Amniotic stem cell (primary cell): ENCODE measurements around the gene DBNL.
A peak's percentile ranks its signal among the peaks of the same experiment; 100 is the strongest.

Experiments used
- DNase-seq: peaks from one replicate; lab custom pipeline; 2025; lab: John Stamatoyannopoulos, UW

The DBNL gene

DNA sequence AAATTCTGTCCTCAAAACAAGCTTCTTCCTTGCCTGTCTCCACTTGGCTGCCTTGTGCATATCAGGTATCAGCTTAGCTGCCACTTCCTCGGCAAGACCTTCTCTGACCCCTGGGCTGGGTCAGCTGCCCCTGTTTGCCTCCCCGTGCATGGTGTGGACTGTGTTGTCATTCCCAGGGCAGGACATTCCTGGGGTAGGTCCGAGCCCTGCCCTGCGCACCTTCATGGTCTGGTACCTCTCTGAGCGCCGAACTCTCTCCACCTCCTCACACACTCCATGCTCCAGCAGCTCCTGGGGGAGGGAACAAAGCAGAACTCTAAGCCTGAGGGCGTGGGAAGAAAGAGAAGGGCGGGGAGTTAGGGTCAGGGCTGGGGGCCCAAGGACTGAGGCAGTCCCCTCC, 34.0 kb downstream of the DBNL start:
- no peak for DNase-seq

DNA sequence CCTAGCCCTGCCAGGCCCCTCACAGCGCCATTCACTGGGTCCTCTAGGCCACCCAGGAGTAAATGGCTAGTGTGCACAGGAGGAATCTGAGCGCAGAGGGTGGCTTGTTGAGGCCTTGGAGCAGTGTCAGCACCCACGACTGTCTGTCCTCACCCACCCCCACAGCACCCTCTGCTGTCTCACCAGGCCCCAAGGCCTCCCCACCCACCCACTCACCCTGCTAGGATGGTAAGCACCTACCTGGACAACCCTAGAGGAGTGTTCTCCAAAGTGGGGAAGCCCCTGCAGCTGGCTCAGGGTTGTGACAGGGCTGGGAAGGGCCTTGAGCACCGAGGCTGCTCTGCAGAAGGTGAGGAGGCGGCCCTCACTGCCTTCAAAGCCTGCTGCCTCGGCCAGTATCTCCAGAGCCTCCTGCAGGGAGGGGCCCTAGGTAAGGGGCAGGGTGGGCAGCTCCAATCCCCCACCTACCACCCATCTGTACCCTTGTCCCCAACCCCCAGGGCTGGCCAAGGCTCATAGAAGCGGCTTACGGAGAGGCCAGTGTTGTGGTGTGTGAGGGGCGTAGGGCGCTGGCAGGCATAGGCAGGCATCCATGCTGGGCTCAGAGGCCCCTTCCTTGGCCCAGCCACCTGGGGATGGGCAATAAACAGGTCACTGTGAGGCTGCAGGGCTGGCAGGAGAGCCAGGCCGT, 35.0 kb downstream of the DBNL start:
- no peak for DNase-seq

DNA sequence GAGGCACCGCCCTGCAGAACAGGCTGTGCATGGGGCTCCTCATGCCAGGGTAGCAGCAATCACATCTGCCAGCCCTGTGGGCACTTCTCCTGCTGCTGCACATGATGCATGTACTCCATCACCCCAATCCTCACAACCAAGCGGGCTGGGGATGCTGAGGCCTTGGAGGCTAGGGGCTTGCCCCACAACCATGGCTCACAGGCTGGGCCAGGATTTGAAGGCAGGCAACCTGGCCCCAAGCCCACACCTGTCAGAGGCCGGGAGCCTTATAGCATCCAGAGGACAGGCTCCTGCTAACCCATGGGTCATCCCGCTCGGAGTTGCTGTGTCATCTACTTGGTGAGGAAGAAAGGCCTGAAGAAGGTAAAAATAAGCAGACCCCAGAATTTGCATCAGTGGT, 35.6 kb downstream of the DBNL start:
- no peak for DNase-seq

DNA sequence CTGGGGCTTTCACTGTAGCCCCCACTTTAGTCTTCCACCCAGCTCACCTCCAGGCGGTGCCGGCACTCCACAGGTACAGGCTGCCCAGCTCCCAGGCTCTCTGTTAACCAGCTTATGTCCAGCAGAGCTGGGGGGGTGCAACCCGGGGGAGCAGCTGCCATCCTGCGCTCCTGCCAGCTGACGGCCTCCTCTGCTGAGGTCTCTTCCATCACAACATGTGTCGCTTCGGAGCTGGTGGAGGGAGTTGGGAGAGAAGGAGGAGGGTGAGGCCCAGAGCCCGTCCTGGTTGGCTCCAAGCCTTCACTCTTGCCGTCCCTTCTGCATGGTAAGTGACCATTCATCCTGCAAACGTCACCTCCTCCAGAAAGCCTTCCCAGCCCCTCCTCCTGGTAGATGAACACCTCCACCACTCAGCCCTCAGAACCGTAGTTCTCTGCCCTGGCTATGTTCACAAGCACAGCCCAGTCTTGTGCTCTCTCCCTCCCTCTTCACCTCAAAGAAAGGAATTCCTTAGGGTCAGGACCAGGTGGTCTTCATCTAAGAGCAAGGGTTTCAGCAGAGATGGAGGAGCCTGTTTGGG, 36.3 kb downstream of the DBNL start:
- DNase-seq: no peak

DNA sequence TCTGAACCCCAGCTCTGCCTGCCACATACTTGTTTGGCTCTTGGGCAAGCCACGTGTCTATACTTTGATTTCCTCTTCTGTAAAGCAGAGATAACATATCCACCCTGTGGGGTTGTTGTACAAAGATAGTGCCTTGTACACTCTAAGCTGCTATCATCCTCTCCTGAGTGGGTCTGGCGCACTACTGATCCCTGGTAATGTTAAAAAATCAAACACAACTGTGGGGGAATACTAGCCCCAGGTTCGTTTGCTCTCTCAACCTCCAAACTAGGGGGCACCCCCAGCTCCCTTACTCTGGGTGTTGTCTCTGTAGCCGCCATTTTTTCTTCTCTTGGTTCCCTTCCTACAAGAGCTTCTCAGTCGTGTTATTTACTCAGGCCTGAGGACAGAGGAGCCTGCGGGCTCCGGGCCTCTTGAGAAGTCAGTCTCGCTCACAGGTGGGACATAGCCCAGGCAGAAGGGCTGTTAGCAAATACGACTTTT, 36.8 kb downstream of the DBNL start:
- DNase-seq: no peak

DNA sequence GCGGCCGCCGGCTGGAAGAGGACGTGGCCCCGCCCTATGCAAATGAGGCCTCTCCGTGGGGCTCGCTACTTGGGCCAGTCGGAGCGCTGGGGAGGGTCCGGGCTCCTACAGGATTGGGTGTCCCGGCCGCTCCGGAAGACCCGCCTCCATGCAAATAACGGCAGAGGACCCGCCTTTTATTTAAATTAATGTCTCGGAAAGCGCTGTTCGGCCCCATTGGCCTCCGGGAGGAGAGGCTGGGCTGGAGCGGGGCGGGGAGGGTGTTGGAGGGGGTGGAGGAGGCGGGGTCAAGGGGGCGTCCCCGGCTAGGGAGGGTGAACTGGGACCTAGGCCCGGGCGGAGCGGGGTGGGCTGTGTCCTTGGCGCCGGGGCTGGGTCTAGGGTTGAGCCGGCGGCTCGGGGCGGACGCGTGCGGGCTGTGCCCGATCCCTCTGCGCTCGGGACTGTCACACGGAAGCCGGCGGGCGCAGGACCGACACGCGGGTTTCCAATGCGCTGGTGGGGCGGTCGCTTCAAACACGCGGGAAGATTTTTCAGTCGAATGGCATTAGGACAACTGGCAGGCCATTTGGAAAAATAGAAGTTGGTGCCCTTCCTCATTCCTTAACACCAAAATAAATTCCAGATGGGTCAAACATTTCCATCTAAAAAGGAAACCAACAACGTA, 38.2 kb downstream of the DBNL start:
- peak; percentile 98 for DNase-seq

DNA sequence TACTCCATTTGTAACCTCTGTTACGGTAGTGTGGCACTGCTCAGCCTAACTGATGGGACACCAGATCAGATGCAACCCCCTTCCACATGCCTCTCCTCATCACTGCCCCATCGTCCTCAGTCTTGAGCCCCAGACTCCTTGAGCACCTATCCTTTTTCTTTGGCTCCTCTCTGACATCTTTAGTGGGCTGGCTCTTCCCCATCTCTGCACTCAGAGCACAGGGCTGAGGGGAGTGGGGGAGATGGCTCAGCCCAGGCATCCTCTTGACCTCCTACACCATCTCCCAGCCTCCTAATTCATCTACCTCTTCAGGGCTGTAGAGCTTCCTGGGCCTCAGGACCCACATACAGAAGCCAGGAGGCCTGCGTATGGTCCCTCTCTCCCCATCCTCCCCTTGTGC, 39.3 kb downstream of the DBNL start:
- no peak for DNase-seq

DNA sequence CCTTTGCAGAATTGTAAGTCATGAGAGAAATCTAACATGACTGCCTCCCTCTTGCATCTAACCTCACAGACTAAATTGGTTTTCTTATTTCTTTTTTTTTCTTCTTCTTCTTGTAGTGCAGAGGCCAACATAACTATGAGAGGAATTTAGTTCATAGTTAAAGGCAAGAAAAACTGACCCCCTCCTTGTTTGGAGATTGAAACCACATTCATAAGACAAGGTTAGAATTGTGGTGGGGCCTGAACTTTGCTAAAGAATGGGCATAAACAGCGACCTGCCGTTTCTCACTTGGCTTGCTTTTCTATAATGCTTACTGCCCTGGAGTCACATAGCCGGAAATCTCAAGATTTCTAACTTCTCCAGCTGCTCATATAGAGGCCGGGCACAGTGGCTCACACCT, 40.2 kb downstream of the DBNL start:
- DNase-seq: no peak

DNA sequence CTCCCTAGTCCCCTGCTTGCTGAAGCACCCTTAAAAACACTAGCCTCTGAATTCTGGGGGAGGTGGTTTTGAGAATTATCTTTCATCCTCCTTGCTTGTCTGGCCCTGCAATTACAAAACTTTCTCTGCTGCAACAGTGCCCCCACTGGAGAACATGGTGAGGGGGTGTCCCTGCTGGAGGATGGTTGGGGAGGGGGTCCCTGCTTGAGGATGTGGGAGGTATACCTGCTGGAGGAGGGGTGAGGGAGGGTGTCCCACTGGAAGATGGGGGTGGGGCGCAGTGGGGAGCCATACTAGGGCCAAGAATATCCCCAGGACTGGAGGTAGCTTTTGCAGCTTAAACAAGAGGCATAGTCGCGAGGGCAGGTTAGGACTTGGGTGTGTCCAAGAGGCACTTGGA, 41.0 kb downstream of the DBNL start:
- DNase-seq: no peak

DNA sequence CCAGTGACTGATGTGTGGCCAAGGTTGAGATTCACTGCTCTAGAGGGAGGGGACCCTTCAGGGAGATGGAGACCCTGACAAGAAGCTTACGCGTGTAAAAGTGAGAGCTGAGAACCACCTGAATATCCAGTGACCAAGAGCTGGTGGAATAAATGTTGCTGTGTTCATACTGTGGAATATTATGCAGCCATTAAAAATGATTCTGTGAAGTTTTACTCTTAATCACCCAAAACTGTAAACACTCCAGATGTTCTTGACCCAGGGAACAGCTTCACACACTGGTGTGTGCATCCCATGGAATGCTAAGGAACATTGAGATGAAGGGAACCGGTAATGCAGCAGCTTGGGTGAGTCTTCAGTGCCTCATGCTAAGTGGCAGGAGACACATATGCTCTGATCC, 42.1 kb downstream of the DBNL start:
- no peak for DNase-seq

DNA sequence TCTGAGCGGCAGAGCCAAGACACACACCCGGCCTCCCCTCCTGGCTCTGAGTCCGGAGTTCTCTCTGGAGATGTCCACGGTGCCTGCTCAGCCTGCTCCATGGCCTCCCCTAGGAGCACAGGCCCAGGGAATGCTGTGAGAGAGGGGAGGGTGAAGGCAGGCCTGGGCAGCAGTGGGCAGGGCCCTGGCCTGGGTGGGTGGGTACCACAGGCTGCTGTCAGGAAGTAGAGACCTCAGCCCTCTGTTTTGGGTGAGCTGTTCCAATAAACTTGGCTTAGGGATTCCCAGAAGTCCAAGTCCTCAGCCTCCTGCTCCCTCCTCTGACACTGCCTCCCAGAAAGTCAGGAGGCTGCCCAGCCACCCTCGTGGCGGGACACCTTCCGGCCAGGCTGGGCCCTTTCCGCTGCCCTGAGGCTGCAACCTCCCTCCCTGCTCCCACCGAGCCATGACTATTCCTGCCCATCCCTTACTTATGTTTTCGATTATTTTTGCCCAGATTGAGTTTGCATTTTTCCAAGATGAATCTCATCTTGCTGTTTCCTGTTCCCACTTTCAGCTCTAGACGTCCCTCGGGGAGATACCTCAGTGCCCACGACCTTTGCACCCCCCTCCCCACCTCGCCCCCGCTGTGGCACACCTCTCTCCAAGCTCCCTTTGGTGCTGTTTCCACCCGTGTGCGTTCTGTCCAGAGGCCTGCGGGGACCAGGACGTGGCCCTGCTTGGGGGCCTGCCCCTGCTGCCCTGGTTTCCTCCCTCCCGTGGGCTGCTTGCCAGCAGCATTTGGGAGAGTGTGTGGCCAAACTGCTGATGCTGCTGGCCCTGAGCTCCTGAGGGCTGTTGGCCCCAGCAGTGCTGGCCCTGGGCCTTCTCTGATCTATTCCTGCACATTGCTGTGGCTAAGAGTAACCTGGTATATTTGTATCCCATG, 43.7 kb downstream of the DBNL start:
- peak; percentile 68 for DNase-seq

DNA sequence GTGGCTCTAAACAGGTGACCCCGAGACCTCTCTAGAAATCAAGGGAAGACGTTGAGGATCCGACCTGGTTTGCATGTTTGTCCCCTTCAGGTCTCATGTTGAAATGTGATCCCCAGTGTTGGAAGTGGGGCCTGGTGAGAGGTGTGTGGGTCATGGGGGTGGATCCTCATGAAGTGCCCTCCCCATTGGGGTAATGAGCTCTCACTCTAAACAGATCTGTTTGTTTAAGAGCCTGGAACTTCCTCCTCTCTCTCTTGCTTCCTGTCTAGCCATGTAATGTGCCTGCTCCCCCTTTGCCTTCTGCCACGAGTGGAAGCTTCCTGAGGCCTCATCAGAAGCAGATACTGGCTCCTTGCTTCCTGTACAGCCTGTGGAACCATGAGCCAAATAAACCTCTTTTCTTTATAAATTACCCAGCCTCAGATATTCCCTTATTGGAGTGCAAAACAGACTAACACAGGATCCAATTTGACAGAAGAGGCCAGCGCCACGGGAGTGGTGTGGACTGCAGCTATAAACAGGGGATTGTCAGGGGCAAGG, 48.7 kb downstream of the DBNL start:
- no peak for DNase-seq

DNA sequence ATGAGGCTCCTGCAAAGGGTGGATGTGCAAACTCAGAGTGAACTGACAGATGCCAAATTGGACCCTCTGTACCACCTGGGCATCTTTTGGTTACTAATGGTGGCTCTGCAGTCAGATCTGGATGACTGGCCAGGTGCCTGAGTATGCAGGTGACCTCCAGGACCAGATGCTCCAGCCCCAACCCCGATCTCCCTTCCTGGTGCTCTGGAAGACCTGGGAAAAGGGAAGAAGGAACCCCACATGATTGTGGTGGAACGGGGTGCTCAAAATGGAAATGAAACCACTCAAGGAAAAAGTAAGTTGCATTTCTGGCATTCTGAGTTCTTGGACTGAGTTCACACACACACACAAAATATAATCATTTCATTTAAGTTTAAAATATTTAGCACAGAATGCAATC, 49.9 kb downstream of the DBNL start:
- DNase-seq: no peak

DNA sequence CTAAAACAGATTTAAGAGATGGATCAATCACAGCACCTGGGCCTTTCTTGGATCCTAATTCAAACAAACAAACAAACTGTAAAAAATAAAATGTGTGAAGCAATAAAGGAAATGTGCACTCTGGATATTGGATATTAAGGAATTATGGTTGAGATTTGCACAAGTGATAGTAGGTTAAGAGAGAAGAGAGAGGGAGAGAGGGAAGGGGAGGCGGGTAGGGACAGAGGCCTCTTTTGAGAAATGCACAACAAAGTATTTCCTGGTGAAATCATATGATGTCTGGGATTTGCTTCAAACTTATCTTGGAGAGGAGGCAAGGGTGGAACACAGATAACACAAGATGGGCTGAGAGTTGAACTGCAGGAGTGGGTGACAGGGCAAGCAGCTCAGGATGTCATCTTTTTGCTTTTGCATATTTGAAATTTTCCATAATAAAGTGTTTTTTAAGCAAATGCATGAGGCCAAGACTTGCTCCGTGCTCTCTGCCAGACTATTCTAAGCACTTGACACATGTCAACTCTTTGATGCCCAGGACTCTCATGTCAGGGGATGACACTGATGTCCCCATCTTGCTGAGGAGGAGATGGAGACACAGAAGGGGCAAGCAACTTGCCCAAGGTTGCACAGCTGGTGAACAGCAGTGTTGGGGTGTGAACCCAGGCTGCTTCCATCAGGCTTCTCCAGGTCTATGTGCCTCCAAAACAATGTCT, 50.5 kb downstream of the DBNL start:
- DNase-seq: no peak

DNA sequence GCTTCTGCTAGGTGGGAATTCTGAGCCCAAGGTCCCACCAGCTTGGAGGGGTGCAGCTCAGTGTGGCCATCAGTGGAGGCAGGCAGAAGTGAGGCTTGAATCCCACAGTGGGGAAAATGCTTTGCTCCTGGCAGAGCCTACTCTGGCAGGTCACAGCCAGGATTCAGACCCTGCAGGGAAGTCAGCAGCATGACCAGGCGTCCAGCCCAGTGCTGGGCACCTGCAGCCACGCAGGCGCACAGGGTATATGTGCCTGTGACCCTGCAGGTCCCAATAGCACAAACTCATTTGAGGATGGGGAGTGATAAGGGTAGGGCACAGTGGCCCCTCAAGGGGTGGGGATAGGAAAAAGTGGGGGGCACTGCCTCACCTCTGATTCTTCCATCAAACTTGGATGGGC, 51.3 kb downstream of the DBNL start:
- DNase-seq: no peak

DNA sequence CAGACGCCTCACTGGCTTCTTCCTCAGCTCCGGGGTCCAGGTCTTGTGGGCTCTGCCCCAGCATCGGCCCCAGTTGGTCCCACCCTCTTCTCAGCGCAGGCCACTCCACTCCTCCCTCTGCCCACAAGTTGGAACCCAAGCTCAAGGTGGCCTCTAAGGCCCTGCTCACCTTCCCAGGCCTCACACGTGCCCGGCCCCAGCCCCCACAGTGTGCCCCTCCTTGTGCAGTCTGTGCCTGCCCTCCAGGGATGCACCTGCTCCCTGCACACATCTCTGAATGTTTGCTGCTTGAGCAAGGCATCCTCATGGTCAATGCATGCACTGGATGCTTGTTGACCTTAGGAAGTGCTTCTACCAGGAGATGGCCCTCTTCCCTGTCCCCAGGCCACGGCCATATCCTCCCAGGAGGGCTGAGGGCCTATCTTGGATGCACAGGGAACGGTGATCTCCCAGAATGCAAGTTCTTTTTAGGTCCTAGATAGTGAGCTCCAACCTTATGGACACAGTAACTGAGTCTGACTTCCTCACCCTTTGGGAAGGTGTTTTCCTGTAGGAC, 51.9 kb downstream of the DBNL start:
- DNase-seq: no peak

DNA sequence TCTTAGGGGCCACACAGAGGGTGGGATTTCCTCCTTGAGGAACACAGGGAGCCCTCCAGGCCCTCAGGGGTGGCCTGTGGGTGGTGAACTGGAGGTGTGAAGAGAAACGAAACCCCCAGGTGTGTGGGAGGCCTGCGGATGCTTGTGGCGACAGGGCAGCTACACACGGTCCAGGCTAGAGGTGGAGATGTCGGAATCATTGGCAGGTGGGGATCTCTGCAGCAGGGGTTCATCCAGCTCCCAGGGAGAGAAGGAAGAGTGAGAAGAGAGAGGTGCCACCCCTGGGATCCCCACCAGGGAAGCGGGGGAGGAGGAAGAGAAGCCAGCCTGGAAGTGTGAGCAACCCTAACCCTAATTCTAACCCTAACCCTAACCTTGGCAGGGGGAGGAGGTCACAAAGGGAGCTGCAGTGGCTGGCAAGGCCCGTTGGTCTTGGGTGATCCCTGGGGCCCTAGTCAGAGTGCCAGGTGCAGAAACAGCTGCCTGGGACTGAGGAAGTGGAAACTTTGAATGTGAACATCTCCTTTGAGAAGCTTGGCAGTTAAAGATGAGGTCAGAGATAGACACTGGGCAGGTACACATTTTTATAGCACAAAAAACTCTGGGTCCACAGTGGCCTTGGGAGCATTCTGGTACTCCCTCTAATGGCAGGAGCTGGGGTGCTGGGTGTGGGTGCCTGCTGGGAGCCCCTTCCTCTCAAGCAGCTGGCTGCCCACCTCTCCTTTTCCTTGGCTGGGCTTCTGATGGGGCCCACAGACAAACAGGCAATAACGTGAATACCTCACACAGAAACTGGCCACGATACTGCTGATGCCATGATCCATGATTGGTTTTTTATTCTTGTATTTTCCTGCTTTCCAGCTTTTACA, 52.8 kb downstream of the DBNL start:
- DNase-seq: no peak

DNA sequence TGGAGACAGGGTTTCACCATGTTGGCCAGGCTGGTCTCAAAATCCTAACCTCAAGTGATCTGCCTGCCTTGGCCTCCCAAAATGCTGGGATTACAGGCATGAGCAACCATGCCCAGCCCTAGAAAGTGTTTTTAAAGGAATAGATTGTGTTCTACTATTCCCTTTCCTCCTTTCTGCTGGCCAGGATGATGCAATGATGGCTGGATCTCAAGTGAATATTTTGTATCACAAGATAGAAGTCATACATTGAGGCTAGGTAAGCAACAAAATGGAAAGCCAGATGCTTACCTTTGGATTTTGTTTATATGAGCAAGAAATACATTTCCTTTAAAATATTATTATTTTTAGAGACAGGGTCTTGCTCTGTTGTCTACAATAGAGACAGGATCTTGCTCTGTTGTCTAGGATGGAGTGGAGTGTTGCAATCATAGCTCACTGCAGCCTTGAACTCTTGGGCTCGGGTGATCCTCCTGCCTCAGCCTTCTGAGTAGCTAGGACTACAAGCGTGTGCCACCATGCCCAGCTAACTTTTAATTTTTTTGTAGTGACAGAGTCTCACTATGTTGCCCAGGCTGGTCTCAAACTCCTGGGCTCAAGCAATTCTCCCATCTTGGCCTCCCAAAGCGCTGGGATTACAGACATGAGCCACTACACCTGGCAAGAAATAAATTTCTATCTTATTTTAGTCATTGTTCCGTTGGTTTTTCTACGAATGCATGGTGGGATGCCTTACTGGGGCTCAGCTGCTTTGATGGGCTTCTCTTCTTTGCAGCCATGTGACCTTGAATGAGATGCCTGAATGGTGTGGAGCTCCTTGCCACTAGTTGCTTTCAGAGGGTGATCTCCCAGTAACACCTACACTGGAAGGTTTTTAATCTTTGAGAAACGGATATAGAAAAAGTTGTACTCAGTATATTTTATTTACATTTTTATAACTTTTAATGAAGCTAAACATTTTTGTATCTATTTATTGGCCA, 53.9 kb downstream of the DBNL start:
- no peak for DNase-seq

DNA sequence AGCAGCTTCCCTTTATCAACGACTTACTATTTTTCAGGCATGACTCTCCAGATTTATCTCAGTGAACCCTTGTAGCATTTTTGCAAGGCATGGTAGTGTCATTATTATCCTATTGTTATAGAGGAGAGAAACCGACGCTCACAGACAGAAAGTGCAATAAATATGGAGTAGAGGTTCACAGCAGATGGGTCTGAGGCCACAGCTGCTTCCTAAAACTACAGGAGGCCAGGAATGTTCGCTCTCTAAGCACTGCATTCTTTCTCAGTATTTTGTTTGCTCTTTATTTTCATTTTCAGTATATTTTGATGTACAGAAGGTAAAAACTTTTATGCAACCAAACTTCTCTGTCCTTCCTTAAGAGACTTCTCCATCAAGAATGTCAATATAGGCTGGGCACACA, 55.2 kb downstream of the DBNL start:
- DNase-seq: no peak
